HG03457 (cell line): Measurements from ENCODE around the gene LUC7L2.
"Not testable (repeated sequence)": the region's sequence is repeated elsewhere in the genome, so short reads cannot be mapped to it uniquely, and the experiment has no call there.

ENCODE experiments used
- ATAC-seq: cut with Tn5 transposase; IDR thresholded peaks from one replicate; pipeline ENCODE4 v1.9.1; 2021; ENCODE audit warnings: moderate number of reproducible peaks; ENCODE audit not compliant: unreplicated experiment

The LUC7L2 gene

GRCh38 chr7:139359366-139360209, at the start of gene LUC7L2:
Gene LUC7L2 (plus strand): TSS chr7:139359894. CDS start chr7:139360262, 368 bp downstream.
- peak; percentile 53 for ATAC-seq

- no peak for ATAC-seq
Observed at GRCh38 chr7:139317939-139318505, 41.7 kb upstream of the LUC7L2 start.

GRCh38 chr7:139321071-139321745, 38.5 kb upstream of the LUC7L2 start:
- no peak for ATAC-seq

GRCh38 chr7:139324709-139325108, 35.0 kb upstream of the LUC7L2 start:
- ATAC-seq, result not testable (repeated sequence)

GRCh38 chr7:139328375-139328774, 31.3 kb upstream of the LUC7L2 start:
- no peak for ATAC-seq

- ATAC-seq, result no peak
Observed at GRCh38 chr7:139329119-139329518, 30.6 kb upstream of the LUC7L2 start.

GRCh38 chr7:139330333-139331030, 29.2 kb upstream of the LUC7L2 start:
- no peak for ATAC-seq

GRCh38 chr7:139332697-139333359, 26.9 kb upstream of the LUC7L2 start:
- ATAC-seq, result no peak

- not testable (repeated sequence) for ATAC-seq
Observed at GRCh38 chr7:139333443-139333842, 26.3 kb upstream of the LUC7L2 start.

- no peak for ATAC-seq
Observed at GRCh38 chr7:139334399-139335150, 25.1 kb upstream of the LUC7L2 start.

- no peak for ATAC-seq
Observed at GRCh38 chr7:139339025-139339424, 20.7 kb upstream of the LUC7L2 start.

GRCh38 chr7:139339698-139340036, 20.0 kb upstream of the LUC7L2 start:
- ATAC-seq, result no peak

- ATAC-seq, result peak; percentile 78
Observed at GRCh38 chr7:139340037-139340807, 19.5 kb upstream of the LUC7L2 start.

GRCh38 chr7:139340808-139341057, 19.0 kb upstream of the LUC7L2 start:
- ATAC-seq, result peak; percentile 2

GRCh38 chr7:139341058-139341775, 18.5 kb upstream of the LUC7L2 start, which contains the start of gene FMC1:
Gene FMC1 (plus strand): TSS chr7:139341337. CDS start chr7:139341385, 48 bp downstream.
- peak; percentile 40 for ATAC-seq

- no peak for ATAC-seq
Observed at GRCh38 chr7:139341776-139342226, 17.9 kb upstream of the LUC7L2 start.

- no peak for ATAC-seq
Observed at GRCh38 chr7:139345042-139345441, 14.7 kb upstream of the LUC7L2 start.

GRCh38 chr7:139351027-139351426, 8.7 kb upstream of the LUC7L2 start:
- no peak for ATAC-seq

GRCh38 chr7:139354729-139355128, 5.0 kb upstream of the LUC7L2 start:
- ATAC-seq, result no peak
